GM06990 (cell line): Measurements from ENCODE around the gene SPTBN5.
A peak's percentile ranks its signal among the peaks of the same experiment; 100 is the strongest.

Source experiments
- DNase-seq: peaks from one replicate; pipeline ENCODE4 v3.0.0-alpha.2; 2011; ENCODE audit not compliant: insufficient read length; ENCODE audit errors: extremely low read depth
- H3K27me3 ChIP-seq: replicated peaks from 2 replicates; pipeline ENCODE4 v1.6.0; 2011; ENCODE audit warnings: low read length; ENCODE audit not compliant: control insufficient read depth, insufficient read depth
- H3K36me3 ChIP-seq: 2 replicates; pipeline ENCODE4 v1.5.1; 2011; ENCODE audit warnings: low read length; ENCODE audit not compliant: control insufficient read depth, insufficient read depth
- H3K4me3 ChIP-seq: replicated peaks from 2 replicates; pipeline ENCODE4 v1.5.1; 2011; ENCODE audit warnings: low read depth, mild to moderate bottlenecking, control low read depth, low read length
- CTCF ChIP-seq: IDR thresholded peaks from 2 replicates; pipeline ENCODE4 v1.5.1; 2011; ENCODE audit warnings: low read length, control low read depth, mild to moderate bottlenecking, inconsistent platforms; ENCODE audit not compliant: insufficient read depth, poor library complexity, severe bottlenecking

Gene SPTBN5

GRCh38 chr15:41860049-41860828 lies 33.6 kb downstream of the SPTBN5 start:
- DNase-seq, result no peak
- peak; percentile 10 for TF ChIP-seq CTCF
- Histone ChIP-seq H3K36me3 (no peaks in the 10 kb centered on the region), H3K4me3 (no peak overlapping the region), H3K27me3 (no peaks in the 10 kb centered on the region; the same call in none of the 2 replicates)

GRCh38 chr15:41858756-41859155 lies 35.1 kb downstream of the SPTBN5 start:
- TF ChIP-seq CTCF, result no peak
- DNase-seq, result no peak
- no peaks in the 10 kb centered on the region; the same call in none of the 2 replicates for H3K27me3 ChIP-seq
- no peak overlapping the region for H3K4me3 ChIP-seq
- no peaks in the 10 kb centered on the region for H3K36me3 ChIP-seq

GRCh38 chr15:41857316-41857715 lies 36.5 kb downstream of the SPTBN5 start:
- Histone ChIP-seq H3K36me3 (no peaks in the 10 kb centered on the region), H3K4me3 (no peak overlapping the region), H3K27me3 (no peaks in the 10 kb centered on the region; the same call in none of the 2 replicates)
- no peak for TF ChIP-seq CTCF
- DNase-seq, result no peak

- DNase-seq, result no peak
- no peak for TF ChIP-seq CTCF
Measured at GRCh38 chr15:41856716-41857115, 37.1 kb downstream of the SPTBN5 start.

GRCh38 chr15:41856262-41856661 lies 37.6 kb downstream of the SPTBN5 start:
- H3K36me3 ChIP-seq, result no peaks in the 10 kb centered on the region
- DNase-seq, result no peak
- no peak for TF ChIP-seq CTCF
- H3K4me3 ChIP-seq, result no peak overlapping the region
- H3K27me3 ChIP-seq, result no peaks in the 10 kb centered on the region; the same call in 1 of the 2 replicates

More at GRCh38 chr15:41856716-41857115, 37.1 kb downstream of the SPTBN5 start:
- Histone ChIP-seq H3K36me3 (no peaks in the 10 kb centered on the region), H3K27me3 (no peaks in the 10 kb centered on the region; the same call in 1 of the 2 replicates), H3K4me3 (no peak overlapping the region)
